ENCODE measurements around the gene RGPD3. TPM values are rescaled to one million over a fixed set of nuclear protein-coding genes. Genes with fewer than 3 reads are reported as not detected.

RGPD3 gene
- total RNA-seq, 1 experiment from 2014 or later = not detected

GRCh38 chr2:106350980-106351379 lies 117.2 kb downstream of the RGPD3 start:
- H4K20me1 ChIP-seq (ENCODE audit: insufficient read depth, low read depth, low read length) = no peaks in the 10 kb centered on the region
- no peak overlapping the region for H3K27ac ChIP-seq (ENCODE audit: low read length)
- H3K4me1 ChIP-seq (ENCODE audit: low read length) = no peaks in the 10 kb centered on the region
- no peak for DNase-seq
- no peak overlapping the region for H3K4me2 ChIP-seq (ENCODE audit: low read depth, low read length, poor library complexity, severe bottlenecking)
- H3K9me3 ChIP-seq (ENCODE audit: low read length) = no peaks in the 10 kb centered on the region
- no peak overlapping the region for H2AFZ ChIP-seq (ENCODE audit: low read length)
- H3K36me3 ChIP-seq (ENCODE audit: insufficient read depth, low read length) = no peaks in the 10 kb centered on the region
- H3K4me3 ChIP-seq (ENCODE audit: low read length) = no peak overlapping the region
- no peaks in the 10 kb centered on the region for H3K79me2 ChIP-seq (ENCODE audit: low read length)
- H3K27me3 ChIP-seq (ENCODE audit: low read length) = 0 out of 2 replicates have a peak, but pooled peaks cover 2% of the 10 kb centered on the region
- H3K9me2 ChIP-seq (replicated peaks; ENCODE audit: insufficient read depth, low read length) = no peaks in the 10 kb centered on the region
- H3K9ac ChIP-seq (ENCODE audit: low read length) = no peak overlapping the region

- DNase-seq = no peak
- Histone ChIP-seq H4K20me1 (ENCODE audit: insufficient read depth, low read depth, low read length) (no peaks in the 10 kb centered on the region), H3K27ac (ENCODE audit: low read length) (no peak overlapping the region), H3K27me3 (ENCODE audit: low read length) (no peaks in the 10 kb centered on the region), H3K4me1 (ENCODE audit: low read length) (no peaks in the 10 kb centered on the region), H3K4me2 (ENCODE audit: low read depth, low read length, poor library complexity, severe bottlenecking) (no peak overlapping the region), H3K36me3 (ENCODE audit: insufficient read depth, low read length) (no peaks in the 10 kb centered on the region), H3K9me2 (replicated peaks; ENCODE audit: insufficient read depth, low read length) (no peaks in the 10 kb centered on the region), H3K9me3 (ENCODE audit: low read length) (no peaks in the 10 kb centered on the region), H3K4me3 (ENCODE audit: low read length) (no peak overlapping the region), H3K9ac (ENCODE audit: low read length) (no peak overlapping the region), H2AFZ (ENCODE audit: low read length) (no peak overlapping the region), H3K79me2 (ENCODE audit: low read length) (no peaks in the 10 kb centered on the region)
These were observed 123.9 kb downstream of the RGPD3 start for GRCh38 chr2:106344302-106344701.

GRCh38 chr2:106343274-106343673 lies 124.9 kb downstream of the RGPD3 start:
- Histone ChIP-seq H3K4me3 (ENCODE audit: low read length) (no peak overlapping the region), H3K27ac (ENCODE audit: low read length) (no peak overlapping the region)
- no peak for DNase-seq

GRCh38 chr2:106342831-106343251 lies 125.4 kb downstream of the RGPD3 start:
- no peaks in the 10 kb centered on the region for H3K36me3 ChIP-seq (ENCODE audit: insufficient read depth, low read length)
- no peak overlapping the region for H3K9ac ChIP-seq (ENCODE audit: low read length)
- no peak overlapping the region for H3K4me3 ChIP-seq (ENCODE audit: low read length)
- no peaks in the 10 kb centered on the region for H3K27me3 ChIP-seq (ENCODE audit: low read length)
- H2AFZ ChIP-seq (ENCODE audit: low read length) = no peak overlapping the region
- no peaks in the 10 kb centered on the region for H3K9me2 ChIP-seq (replicated peaks; ENCODE audit: insufficient read depth, low read length)
- H3K4me1 ChIP-seq (ENCODE audit: low read length) = no peaks in the 10 kb centered on the region
- H4K20me1 ChIP-seq (ENCODE audit: insufficient read depth, low read depth, low read length) = no peaks in the 10 kb centered on the region
- no peak for DNase-seq
- no peak overlapping the region for H3K4me2 ChIP-seq (ENCODE audit: low read depth, low read length, poor library complexity, severe bottlenecking)
- no peaks in the 10 kb centered on the region for H3K79me2 ChIP-seq (ENCODE audit: low read length)
- no peaks in the 10 kb centered on the region for H3K9me3 ChIP-seq (ENCODE audit: low read length)
- H3K27ac ChIP-seq (ENCODE audit: low read length) = no peak overlapping the region

More at GRCh38 chr2:106343274-106343673, 124.9 kb downstream of the RGPD3 start:
- H2AFZ ChIP-seq (ENCODE audit: low read length) = no peak overlapping the region
- H3K36me3 ChIP-seq (ENCODE audit: insufficient read depth, low read length) = no peaks in the 10 kb centered on the region
- H3K4me1 ChIP-seq (ENCODE audit: low read length) = no peaks in the 10 kb centered on the region
- H3K9me2 ChIP-seq (replicated peaks; ENCODE audit: insufficient read depth, low read length) = no peaks in the 10 kb centered on the region
- H3K4me2 ChIP-seq (ENCODE audit: low read depth, low read length, poor library complexity, severe bottlenecking) = no peak overlapping the region
- no peak overlapping the region for H3K9ac ChIP-seq (ENCODE audit: low read length)
- no peaks in the 10 kb centered on the region for H3K27me3 ChIP-seq (ENCODE audit: low read length)
- no peaks in the 10 kb centered on the region for H4K20me1 ChIP-seq (ENCODE audit: insufficient read depth, low read depth, low read length)
- no peaks in the 10 kb centered on the region for H3K9me3 ChIP-seq (ENCODE audit: low read length)
- H3K79me2 ChIP-seq (ENCODE audit: low read length) = no peaks in the 10 kb centered on the region

- H3K36me3 ChIP-seq (ENCODE audit: insufficient read depth, low read length) = no peaks in the 10 kb centered on the region
- H2AFZ ChIP-seq (ENCODE audit: low read length) = no peak overlapping the region
- H3K4me2 ChIP-seq (ENCODE audit: low read depth, low read length, poor library complexity, severe bottlenecking) = no peak overlapping the region
- H4K20me1 ChIP-seq (ENCODE audit: insufficient read depth, low read depth, low read length) = no peaks in the 10 kb centered on the region
- no peaks in the 10 kb centered on the region for H3K9me2 ChIP-seq (replicated peaks; ENCODE audit: insufficient read depth, low read length)
- H3K79me2 ChIP-seq (ENCODE audit: low read length) = no peaks in the 10 kb centered on the region
- no peak overlapping the region for H3K9ac ChIP-seq (ENCODE audit: low read length)
- H3K27me3 ChIP-seq (ENCODE audit: low read length) = no peaks in the 10 kb centered on the region
- H3K4me3 ChIP-seq (ENCODE audit: low read length) = no peak overlapping the region
- H3K4me1 ChIP-seq (ENCODE audit: low read length) = no peaks in the 10 kb centered on the region
- H3K9me3 ChIP-seq (ENCODE audit: low read length) = no peaks in the 10 kb centered on the region
- no peak for DNase-seq
- H3K27ac ChIP-seq (ENCODE audit: low read length) = no peak overlapping the region
These were observed 126.5 kb downstream of the RGPD3 start for GRCh38 chr2:106341666-106342065.

Other genes with a start within 250 kb of the RGPD3 start
- not detected in 2 replicates for gene CD8B2, start 19.0 kb upstream of the RGPD3 start, total RNA-seq (2014; rRNA removed; shearing (Covaris generic); ENCODE audit: low replicate concordance)